AG08395 (cell line): ENCODE data around the gene ICA1.

Experiments
- DNase-seq: peaks from one replicate; pipeline ENCODE4 v3.0.0; 2012; ENCODE audit warnings: mixed read lengths, low spot score

ICA1 gene

DNA sequence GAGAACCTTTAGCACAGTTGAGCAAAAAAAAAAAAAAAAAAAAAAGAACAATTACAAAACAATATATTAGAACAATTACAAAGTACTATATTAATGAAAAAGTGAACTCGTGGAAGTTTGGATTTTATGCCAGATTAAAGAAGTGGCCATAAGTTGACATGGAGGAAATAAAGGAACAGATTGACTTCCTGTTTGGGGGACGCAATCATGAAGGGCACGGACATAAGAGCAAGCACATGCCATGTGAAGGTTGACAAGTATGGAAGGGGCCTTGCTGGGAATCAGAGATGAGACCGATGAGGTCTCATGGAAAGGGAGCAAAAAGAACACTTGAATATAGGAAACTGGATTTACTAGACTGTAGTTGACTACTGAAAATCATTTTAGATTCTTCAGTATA, 61.7 kb downstream of the ICA1 start:
- DNase-seq = no peak

- DNase-seq = no peak
Measured at GRCh38 chr7:8197994-8198698, 63.8 kb downstream of the ICA1 start.

DNA sequence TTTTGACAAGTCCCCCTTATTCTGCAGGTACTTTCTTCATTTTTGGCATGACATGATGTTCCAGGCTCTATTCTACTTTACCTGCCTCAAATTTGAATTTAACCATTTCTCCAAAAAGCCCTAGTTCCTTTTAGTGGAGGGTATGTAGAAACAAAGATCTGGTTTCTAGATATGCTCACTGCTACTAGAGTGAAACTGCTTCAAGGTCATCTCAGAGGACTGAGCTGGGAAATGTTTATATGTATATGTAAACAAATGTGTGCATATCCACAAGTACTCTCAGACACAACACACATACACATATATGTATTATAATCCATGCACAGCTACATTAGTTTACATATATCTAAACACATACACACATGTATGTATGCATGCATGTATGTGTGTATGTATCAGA, 69.1 kb downstream of the ICA1 start:
- no peak for DNase-seq

DNA sequence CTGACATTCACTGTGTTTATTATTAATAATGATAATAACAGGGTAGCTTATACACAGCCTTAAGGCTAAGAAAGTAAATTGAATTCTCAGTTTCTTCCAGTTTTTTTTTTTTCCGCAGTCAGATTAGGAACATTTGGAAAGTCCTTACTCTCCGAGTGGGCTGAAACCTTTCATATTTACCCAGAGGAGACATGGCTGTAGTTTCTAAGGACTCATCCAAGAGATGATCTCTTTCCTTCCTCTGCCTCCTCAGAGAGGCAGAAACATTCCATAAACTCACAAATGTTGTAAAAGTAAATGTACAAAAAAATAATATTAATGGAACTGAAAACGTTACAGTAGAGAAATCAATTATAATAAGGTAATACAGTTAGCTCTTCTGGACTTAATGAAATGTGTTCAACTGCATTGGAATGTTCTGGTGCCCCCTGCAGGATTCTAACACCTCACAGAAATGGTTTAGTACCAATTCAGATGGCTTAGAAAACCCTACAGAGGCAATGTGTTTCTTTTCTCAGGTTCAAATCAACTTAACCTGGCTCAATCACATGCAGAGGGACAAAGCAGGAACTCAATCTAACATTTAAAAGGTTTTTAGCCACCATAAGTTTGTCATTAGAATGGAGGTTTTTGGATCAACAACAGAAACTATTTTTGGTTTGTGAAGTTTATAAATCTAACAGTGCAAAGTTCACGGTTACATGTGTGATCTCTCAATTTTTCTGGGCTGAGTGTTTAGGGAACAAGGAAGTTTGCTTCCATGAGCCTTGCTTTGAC, 71.7 kb downstream of the ICA1 start:
- DNase-seq = peak; percentile 35

GRCh38 chr7:8189625-8190024, 72.3 kb downstream of the ICA1 start:
- DNase-seq = no peak

GRCh38 chr7:8185926-8186683, 75.9 kb downstream of the ICA1 start:
- DNase-seq = no peak

GRCh38 chr7:8184221-8184620, 77.7 kb downstream of the ICA1 start:
- DNase-seq = no peak

GRCh38 chr7:8179486-8179885, 82.5 kb downstream of the ICA1 start:
- DNase-seq = no peak

DNA sequence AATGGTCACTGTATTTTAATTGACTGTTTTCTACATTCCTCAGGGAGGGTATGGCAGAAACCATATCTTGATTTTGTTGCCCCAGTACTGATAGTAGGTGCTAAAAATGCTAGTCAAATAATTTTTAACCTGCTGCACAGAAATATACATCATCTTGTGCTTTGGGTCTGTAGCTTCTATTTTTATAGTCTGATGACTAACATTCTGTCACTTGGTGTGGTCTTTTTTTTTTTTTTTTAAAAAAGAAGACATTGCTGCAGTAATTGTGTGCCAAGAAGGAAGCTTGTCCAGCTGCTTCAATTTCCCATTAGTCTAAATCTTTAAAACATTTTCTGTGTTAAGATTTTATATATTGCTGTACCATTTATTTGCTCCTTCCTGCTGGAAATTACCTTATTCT, 83.6 kb downstream of the ICA1 start:
- no peak for DNase-seq

GRCh38 chr7:8177109-8177933, 84.6 kb downstream of the ICA1 start:
- no peak for DNase-seq

- DNase-seq = no peak
Measured at GRCh38 chr7:8176370-8177081, 85.4 kb downstream of the ICA1 start.

- no peak for DNase-seq
Measured at GRCh38 chr7:8175929-8176369, 86.0 kb downstream of the ICA1 start.

DNA sequence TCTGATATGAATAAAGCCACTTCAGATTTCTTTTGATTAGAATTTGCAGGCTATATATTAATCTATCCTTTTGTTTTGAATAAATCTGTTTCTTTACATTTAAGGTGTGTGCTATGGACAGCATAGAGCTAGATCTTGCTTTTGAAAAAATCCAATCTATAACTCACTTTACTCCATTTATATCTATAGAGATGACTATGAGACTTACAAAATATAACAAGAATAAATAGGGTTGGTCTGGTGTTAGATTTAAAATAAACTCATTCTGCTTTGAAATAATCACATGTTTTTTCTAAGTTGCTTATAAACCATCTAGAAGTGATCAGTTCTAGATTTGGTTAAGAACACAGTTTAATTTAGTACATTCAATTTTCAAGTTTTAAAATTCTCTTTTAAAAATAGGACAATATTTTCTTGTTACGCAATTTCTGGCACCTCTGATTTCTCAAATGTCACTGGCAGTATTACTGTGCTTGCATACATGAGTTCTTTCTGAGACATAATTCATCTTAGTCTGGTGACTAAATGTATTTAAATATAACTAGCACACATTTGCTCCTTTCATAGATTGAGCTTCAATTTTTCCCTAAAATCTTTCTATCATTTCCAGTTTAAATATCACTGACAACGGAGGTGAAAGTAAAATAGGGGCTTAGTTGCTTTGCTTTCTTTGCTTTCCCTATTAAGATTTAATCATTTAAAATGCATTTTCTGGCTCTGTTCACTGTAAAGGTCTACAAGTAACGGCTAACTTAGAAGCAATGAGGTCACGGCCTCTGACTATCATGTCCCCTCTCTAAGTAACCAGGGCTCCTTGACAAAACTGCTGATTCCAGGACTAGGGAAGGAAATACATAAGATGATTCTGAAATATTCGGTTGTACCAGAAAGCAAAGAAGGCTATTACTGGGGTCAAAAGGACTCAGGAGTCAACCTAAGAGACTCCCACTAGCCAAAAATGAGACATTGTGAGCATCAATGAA, 89.3 kb downstream of the ICA1 start:
- no peak for DNase-seq

GRCh38 chr7:8169171-8169570, 92.8 kb downstream of the ICA1 start:
- DNase-seq = no peak

DNA sequence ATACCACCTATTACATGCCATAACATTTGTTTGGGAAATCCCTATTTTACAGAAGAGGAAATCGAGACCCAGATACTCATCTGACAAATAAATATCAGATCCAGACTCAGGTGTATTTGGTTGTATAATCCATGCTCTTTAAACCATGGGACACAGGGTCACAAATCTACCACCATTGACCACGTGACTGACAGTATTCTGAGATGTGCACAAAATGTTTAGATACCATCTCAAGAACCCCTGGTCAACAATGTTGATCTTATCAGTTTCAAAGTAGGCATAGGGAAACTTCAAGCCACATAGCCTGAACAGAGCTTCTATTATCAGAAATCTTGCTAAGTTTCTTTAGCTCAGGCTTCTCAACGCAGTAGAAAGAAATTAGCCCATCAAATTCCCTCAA, 93.6 kb downstream of the ICA1 start:
- no peak for DNase-seq

GRCh38 chr7:8165150-8165549, 96.8 kb downstream of the ICA1 start:
- DNase-seq = no peak

DNA sequence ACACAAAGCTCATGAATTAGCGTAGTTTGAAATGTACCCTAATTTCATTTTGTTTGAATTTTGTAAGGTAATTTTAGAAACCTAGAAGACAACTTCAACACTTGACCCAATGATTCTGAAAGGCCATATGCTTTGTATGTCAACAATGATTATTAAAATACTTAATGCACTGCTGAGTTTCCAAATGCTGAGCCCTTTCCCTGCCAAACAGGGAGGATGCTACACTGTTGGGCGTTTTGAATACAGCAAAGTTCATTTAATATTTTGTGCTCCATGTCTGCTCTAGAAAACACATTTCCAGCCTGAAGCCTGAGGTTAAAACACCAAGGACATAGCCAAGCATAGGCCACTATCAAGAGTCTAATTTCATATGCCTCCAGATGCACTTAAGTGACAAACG, 99.8 kb downstream of the ICA1 start:
- no peak for DNase-seq

GRCh38 chr7:8161364-8161828, 100.6 kb downstream of the ICA1 start:
- no peak for DNase-seq

DNA sequence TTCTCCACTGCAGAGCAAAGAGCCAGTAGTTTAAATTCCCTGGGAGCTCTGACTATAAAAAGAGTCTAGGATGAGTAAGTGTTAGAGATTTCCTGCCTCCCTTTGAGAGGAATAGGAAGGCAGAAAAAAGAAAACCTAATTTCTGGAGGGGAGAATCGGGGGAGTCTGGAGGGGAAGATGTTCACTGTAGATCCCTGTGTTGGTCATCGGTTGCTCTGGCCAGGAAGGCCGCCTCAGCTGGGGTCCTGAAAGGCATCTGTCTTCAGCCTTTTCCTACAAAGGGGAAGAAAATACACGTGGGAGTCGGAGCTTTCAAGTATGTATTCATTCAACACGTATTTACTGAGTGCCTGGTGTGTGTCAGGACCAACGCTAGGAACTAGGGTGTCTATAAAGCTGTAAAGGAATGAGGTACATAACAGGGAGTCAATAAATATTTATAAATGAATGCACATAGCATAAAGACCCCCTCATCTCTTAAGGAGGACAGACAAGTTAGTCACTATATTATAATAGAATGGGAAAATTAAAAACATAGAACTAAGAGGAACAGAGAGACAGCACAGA, 101.1 kb downstream of the ICA1 start:
- DNase-seq = no peak

GRCh38 chr7:8160250-8160649, 101.7 kb downstream of the ICA1 start:
- no peak for DNase-seq
